SK-N-SH treated with all-trans-retinoic acid at 6 μM for 48 hours (cell line): ENCODE results near the gene RPA4.

Source experiments
- ATAC-seq: fragments of 200-7000 bp; cut with Tn5 transposase; 3 replicates; pipeline ENCODE4 v1.9.1; 2020; ENCODE audit warnings: mild to moderate bottlenecking, moderate library complexity
- ARNTL ChIP-seq: fragments of 450-650 bp; formaldehyde crosslinking; IDR thresholded peaks from 2 replicates; pipeline ENCODE4 v1.5.0; 2020; ENCODE audit warnings: low read depth, mild to moderate bottlenecking, moderate library complexity, borderline replicate concordance
- BACH2 ChIP-seq: fragments of 250-450 bp; sonication (Bioruptor Pico); IDR thresholded peaks from 2 replicates; pipeline ENCODE4 v1.9.0; 2021; ENCODE audit warnings: mild to moderate bottlenecking, borderline replicate concordance
- CSDC2 ChIP-seq: fragments of 250-450 bp; sonication (Bioruptor Pico); IDR thresholded peaks from 2 replicates; pipeline ENCODE4 v1.5.0; 2020; ENCODE audit warnings: mild to moderate bottlenecking, moderate library complexity
- ESRRG ChIP-seq: fragments of 250-450 bp; sonication (Bioruptor Pico); IDR thresholded peaks from 2 replicates; pipeline ENCODE4 v1.6.1; 2021; ENCODE audit warnings: mild to moderate bottlenecking
- GLIS3 ChIP-seq: fragments of 250-450 bp; sonication (Bioruptor Pico); IDR thresholded peaks from 2 replicates; pipeline ENCODE4 v1.5.0; 2020; ENCODE audit warnings: mild to moderate bottlenecking, moderate library complexity
- ISL1 ChIP-seq: fragments of 250-450 bp; sonication (Bioruptor Pico); IDR thresholded peaks from 2 replicates; pipeline ENCODE4 v2.1.2; 2022; ENCODE audit warnings: mild to moderate bottlenecking, moderate library complexity
- OSR1 ChIP-seq: fragments of 250-450 bp; sonication (Bioruptor Pico); IDR thresholded peaks from 2 replicates; pipeline ENCODE4 v1.8.0; 2022; ENCODE audit warnings: moderate library complexity, mild to moderate bottlenecking, inconsistent platforms
- RARB ChIP-seq: fragments of 250-450 bp; sonication (Bioruptor Pico); IDR thresholded peaks from 2 replicates; pipeline ENCODE4 v1.8.0; 2021; ENCODE audit warnings: mild to moderate bottlenecking, moderate library complexity
- SNAI2 ChIP-seq: fragments of 250-450 bp; sonication (Bioruptor Pico); IDR thresholded peaks from 2 replicates; pipeline ENCODE4 v1.5.0; 2020; ENCODE audit warnings: mild to moderate bottlenecking, moderate library complexity
- TCF4 ChIP-seq: fragments of 250-450 bp; sonication (Bioruptor Pico); IDR thresholded peaks from 2 replicates; pipeline ENCODE4 v1.8.0; 2021; ENCODE audit warnings: mild to moderate bottlenecking, moderate library complexity, borderline replicate concordance
- TOX ChIP-seq: fragments of 250-450 bp; sonication (Bioruptor Pico); IDR thresholded peaks from 2 replicates; pipeline ENCODE4 v1.8.0; 2021; ENCODE audit warnings: mild to moderate bottlenecking, moderate library complexity, borderline replicate concordance
- ZC3H10 ChIP-seq: fragments of 250-450 bp; sonication (Bioruptor Pico); IDR thresholded peaks from 2 replicates; pipeline ENCODE4 v1.5.1; 2021; ENCODE audit warnings: mild to moderate bottlenecking, moderate library complexity
- ZFP3 ChIP-seq: fragments of 250-450 bp; sonication (Bioruptor Pico); IDR thresholded peaks from 2 replicates; pipeline ENCODE4 v1.5.0; 2020; ENCODE audit warnings: mild to moderate bottlenecking, moderate library complexity
- ZNF565 ChIP-seq: fragments of 450-650 bp; formaldehyde crosslinking; conservative IDR thresholded peaks from 2 replicates; pipeline ENCODE4 v1.5.0; 2020; ENCODE audit warnings: low read depth, mild to moderate bottlenecking, moderate library complexity
- ZNF70 ChIP-seq: fragments of 450-650 bp; formaldehyde crosslinking; IDR thresholded peaks from 2 replicates; pipeline ENCODE4 v1.5.0; 2020; ENCODE audit warnings: mild to moderate bottlenecking, moderate library complexity
- ZNF8 ChIP-seq: fragments of 450-650 bp; formaldehyde crosslinking; IDR thresholded peaks from 2 replicates; pipeline ENCODE4 v1.5.0; 2020; ENCODE audit warnings: mild to moderate bottlenecking, moderate library complexity
- TF ChIP-seq, protein P1 (sequence below): fragments of 250-450 bp; sonication (Bioruptor Pico); IDR thresholded peaks from 2 replicates; pipeline ENCODE4 v1.8.0; 2020; ENCODE audit warnings: mild to moderate bottlenecking, moderate library complexity, borderline replicate concordance
- TF ChIP-seq, protein P2 (sequence below): fragments of 250-450 bp; sonication (Bioruptor Pico); IDR thresholded peaks from 2 replicates; pipeline ENCODE4 v1.5.1; 2021; ENCODE audit warnings: mild to moderate bottlenecking, moderate library complexity
- TF ChIP-seq, protein P3 (sequence below): fragments of 250-450 bp; sonication (Bioruptor Pico); IDR thresholded peaks from 2 replicates; pipeline ENCODE4 v1.8.0; 2021; ENCODE audit warnings: low read depth, mild to moderate bottlenecking, moderate library complexity, borderline replicate concordance
- TF ChIP-seq, protein P4 (sequence below): fragments of 250-450 bp; sonication (Bioruptor Pico); IDR thresholded peaks from 2 replicates; pipeline ENCODE4 v1.5.1; 2020; ENCODE audit warnings: low read depth, mild to moderate bottlenecking, moderate library complexity
- TF ChIP-seq, protein P5 (sequence below): fragments of 250-450 bp; sonication (Bioruptor Pico); IDR thresholded peaks from 2 replicates; pipeline ENCODE4 v1.5.0; 2020; ENCODE audit warnings: mild to moderate bottlenecking, moderate library complexity

The RPA4 gene

GRCh38 chrX:96861218-96861617, 22.5 kb upstream of the RPA4 start:
- ATAC-seq: no peak
- TF ChIP-seq, protein P1, sequence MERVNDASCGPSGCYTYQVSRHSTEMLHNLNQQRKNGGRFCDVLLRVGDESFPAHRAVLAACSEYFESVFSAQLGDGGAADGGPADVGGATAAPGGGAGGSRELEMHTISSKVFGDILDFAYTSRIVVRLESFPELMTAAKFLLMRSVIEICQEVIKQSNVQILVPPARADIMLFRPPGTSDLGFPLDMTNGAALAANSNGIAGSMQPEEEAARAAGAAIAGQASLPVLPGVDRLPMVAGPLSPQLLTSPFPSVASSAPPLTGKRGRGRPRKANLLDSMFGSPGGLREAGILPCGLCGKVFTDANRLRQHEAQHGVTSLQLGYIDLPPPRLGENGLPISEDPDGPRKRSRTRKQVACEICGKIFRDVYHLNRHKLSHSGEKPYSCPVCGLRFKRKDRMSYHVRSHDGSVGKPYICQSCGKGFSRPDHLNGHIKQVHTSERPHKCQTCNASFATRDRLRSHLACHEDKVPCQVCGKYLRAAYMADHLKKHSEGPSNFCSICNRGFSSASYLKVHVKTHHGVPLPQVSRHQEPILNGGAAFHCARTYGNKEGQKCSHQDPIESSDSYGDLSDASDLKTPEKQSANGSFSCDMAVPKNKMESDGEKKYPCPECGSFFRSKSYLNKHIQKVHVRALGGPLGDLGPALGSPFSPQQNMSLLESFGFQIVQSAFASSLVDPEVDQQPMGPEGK (CRISPR knock-in tag): no peak
- no peak for TF ChIP-seq ZNF565 (CRISPR knock-in tag)
- no peak for TF ChIP-seq BACH2 (CRISPR knock-in tag)
- no peak for TF ChIP-seq GLIS3
- TF ChIP-seq ZC3H10 (CRISPR knock-in tag): no peak
- no peak for TF ChIP-seq ESRRG (CRISPR knock-in tag)
- no peak for TF ChIP-seq ARNTL (CRISPR knock-in tag)
- no peak for TF ChIP-seq ZNF8 (CRISPR knock-in tag)
- no peak for TF ChIP-seq RARB

DNA sequence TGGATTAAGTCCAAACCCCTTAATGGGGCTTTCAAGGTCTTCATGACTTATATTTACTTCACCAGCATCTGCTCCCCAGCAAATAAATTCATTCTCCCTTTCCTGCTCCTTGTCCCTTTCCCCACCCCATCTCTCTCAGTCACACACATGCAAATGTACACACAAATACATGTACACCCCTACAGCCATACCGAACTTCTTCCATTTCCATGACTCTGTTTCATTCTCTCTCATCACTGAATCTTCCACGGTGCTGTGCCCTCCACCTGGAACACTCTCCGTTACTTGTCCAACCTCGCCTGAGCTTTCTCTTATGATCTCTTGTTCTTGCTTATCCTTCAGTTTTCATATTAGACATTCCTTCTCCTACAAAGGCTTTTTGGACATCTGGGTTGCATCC, 22.0 kb upstream of the RPA4 start:
- ATAC-seq: no peak
- no peak for TF ChIP-seq ZC3H10 (CRISPR knock-in tag)
- TF ChIP-seq, protein P2, sequence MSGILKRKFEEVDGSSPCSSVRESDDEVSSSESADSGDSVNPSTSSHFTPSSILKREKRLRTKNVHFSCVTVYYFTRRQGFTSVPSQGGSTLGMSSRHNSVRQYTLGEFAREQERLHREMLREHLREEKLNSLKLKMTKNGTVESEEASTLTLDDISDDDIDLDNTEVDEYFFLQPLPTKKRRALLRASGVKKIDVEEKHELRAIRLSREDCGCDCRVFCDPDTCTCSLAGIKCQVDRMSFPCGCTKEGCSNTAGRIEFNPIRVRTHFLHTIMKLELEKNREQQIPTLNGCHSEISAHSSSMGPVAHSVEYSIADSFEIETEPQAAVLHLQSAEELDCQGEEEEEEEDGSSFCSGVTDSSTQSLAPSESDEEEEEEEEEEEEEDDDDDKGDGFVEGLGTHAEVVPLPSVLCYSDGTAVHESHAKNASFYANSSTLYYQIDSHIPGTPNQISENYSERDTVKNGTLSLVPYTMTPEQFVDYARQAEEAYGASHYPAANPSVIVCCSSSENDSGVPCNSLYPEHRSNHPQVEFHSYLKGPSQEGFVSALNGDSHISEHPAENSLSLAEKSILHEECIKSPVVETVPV: no peak
- TF ChIP-seq, protein P3, sequence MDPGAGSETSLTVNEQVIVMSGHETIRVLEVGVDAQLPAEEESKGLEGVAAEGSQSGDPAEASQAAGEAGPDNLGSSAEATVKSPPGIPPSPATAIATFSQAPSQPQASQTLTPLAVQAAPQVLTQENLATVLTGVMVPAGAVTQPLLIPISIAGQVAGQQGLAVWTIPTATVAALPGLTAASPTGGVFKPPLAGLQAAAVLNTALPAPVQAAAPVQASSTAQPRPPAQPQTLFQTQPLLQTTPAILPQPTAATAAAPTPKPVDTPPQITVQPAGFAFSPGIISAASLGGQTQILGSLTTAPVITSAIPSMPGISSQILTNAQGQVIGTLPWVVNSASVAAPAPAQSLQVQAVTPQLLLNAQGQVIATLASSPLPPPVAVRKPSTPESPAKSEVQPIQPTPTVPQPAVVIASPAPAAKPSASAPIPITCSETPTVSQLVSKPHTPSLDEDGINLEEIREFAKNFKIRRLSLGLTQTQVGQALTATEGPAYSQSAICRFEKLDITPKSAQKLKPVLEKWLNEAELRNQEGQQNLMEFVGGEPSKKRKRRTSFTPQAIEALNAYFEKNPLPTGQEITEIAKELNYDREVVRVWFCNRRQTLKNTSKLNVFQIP (CRISPR knock-in tag): no peak
- TF ChIP-seq CSDC2 (CRISPR knock-in tag): no peak
- TF ChIP-seq OSR1 (CRISPR knock-in tag): no peak
- TF ChIP-seq ZFP3 (CRISPR knock-in tag): no peak
- TF ChIP-seq ZNF70 (CRISPR knock-in tag): no peak

DNA sequence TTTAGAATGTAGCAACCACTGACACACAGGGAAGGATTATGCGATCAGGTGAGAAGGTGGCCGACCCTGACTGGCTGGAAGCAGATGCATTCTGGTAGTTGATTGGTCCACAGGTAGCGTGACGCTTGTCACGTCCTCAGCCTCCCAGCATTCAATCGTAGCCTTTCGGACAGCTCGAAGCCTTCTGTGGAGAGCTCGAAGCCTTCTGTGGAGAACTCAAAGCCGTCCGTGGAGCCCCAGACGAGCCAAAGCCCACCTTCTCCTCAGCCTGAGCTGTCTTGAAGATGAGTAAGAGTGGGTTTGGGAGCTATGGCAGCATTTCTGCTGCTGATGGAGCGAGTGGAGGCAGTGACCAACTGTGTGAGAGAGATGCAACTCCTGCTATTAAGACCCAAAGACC, 319 bp downstream of the RPA4 start:
- no peak for TF ChIP-seq ZC3H10 (CRISPR knock-in tag)
- TF ChIP-seq ZFP3 (CRISPR knock-in tag): no peak
- TF ChIP-seq, all 23 proteins: peak for 0
- ATAC-seq: no peak

GRCh38 chrX:96889726-96890125, 6.0 kb downstream of the RPA4 start:
- ATAC-seq: no peak; the same call in 1 of the 3 replicates
- TF ChIP-seq, protein P3 (CRISPR knock-in tag): no peak
- no peak for TF ChIP-seq OSR1 (CRISPR knock-in tag)
- TF ChIP-seq TCF4 (CRISPR knock-in tag): no peak
- no peak for TF ChIP-seq ISL1 (CRISPR knock-in tag)
- TF ChIP-seq, protein P4, sequence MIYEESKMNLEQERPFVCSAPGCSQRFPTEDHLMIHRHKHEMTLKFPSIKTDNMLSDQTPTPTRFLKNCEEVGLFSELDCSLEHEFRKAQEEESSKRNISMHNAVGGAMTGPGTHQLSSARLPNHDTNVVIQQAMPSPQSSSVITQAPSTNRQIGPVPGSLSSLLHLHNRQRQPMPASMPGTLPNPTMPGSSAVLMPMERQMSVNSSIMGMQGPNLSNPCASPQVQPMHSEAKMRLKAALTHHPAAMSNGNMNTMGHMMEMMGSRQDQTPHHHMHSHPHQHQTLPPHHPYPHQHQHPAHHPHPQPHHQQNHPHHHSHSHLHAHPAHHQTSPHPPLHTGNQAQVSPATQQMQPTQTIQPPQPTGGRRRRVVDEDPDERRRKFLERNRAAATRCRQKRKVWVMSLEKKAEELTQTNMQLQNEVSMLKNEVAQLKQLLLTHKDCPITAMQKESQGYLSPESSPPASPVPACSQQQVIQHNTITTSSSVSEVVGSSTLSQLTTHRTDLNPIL (CRISPR knock-in tag): no peak
- no peak for TF ChIP-seq CSDC2 (CRISPR knock-in tag)
- no peak for TF ChIP-seq ZNF70 (CRISPR knock-in tag)
- no peak for TF ChIP-seq ZC3H10 (CRISPR knock-in tag)
- TF ChIP-seq, protein P5, sequence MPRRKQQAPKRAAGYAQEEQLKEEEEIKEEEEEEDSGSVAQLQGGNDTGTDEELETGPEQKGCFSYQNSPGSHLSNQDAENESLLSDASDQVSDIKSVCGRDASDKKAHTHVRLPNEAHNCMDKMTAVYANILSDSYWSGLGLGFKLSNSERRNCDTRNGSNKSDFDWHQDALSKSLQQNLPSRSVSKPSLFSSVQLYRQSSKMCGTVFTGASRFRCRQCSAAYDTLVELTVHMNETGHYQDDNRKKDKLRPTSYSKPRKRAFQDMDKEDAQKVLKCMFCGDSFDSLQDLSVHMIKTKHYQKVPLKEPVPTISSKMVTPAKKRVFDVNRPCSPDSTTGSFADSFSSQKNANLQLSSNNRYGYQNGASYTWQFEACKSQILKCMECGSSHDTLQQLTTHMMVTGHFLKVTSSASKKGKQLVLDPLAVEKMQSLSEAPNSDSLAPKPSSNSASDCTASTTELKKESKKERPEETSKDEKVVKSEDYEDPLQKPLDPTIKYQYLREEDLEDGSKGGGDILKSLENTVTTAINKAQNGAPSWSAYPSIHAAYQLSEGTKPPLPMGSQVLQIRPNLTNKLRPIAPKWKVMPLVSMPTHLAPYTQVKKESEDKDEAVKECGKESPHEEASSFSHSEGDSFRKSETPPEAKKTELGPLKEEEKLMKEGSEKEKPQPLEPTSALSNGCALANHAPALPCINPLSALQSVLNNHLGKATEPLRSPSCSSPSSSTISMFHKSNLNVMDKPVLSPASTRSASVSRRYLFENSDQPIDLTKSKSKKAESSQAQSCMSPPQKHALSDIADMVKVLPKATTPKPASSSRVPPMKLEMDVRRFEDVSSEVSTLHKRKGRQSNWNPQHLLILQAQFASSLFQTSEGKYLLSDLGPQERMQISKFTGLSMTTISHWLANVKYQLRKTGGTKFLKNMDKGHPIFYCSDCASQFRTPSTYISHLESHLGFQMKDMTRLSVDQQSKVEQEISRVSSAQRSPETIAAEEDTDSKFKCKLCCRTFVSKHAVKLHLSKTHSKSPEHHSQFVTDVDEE (CRISPR knock-in tag): no peak
- TF ChIP-seq TOX: no peak
- TF ChIP-seq, protein P1 (CRISPR knock-in tag): no peak
- TF ChIP-seq SNAI2 (CRISPR knock-in tag): no peak
- TF ChIP-seq ZNF565 (CRISPR knock-in tag): no peak
- TF ChIP-seq, protein P2: no peak
- TF ChIP-seq ZFP3 (CRISPR knock-in tag): no peak
- TF ChIP-seq GLIS3: no peak
- no peak for TF ChIP-seq ZNF8 (CRISPR knock-in tag)
